RWPE2 (cell line): Measurements from ENCODE around the gene CAPRIN2.

ENCODE experiments used
- ATAC-seq: fragments of 200-7000 bp; cut with Tn5 transposase; 3 replicates; pipeline ENCODE4 v1.9.1; 2021; ENCODE audit warnings: low read depth
- DNase-seq: peaks from one replicate; pipeline ENCODE4 v3.0.0-alpha.2; 2020; ENCODE audit warnings: low spot score
- H3K27ac ChIP-seq: fragments of 450-650 bp; 2 replicates; pipeline ENCODE4 v1.5.1; 2017; ENCODE audit warnings: mild to moderate bottlenecking; ENCODE audit not compliant: poor library complexity, severe bottlenecking
- H3K27me3 ChIP-seq: fragments of 250-450 bp; sonication (Bioruptor Pico); 2 replicates; pipeline ENCODE4 v1.5.1; 2021; ENCODE audit warnings: mild to moderate bottlenecking, moderate library complexity; ENCODE audit not compliant: insufficient read depth, poor library complexity, severe bottlenecking
- H3K36me3 ChIP-seq: fragments of 250-450 bp; sonication (Bioruptor Pico); 2 replicates; pipeline ENCODE4 v1.5.1; 2020; ENCODE audit warnings: low read depth, mild to moderate bottlenecking, moderate library complexity
- H3K4me1 ChIP-seq: fragments of 250-450 bp; sonication (Bioruptor Pico); 2 replicates; pipeline ENCODE4 v1.5.1; 2021; ENCODE audit warnings: mild to moderate bottlenecking, moderate library complexity; ENCODE audit not compliant: insufficient read depth, poor library complexity, severe bottlenecking
- H3K4me3 ChIP-seq: fragments of 250-450 bp; sonication (Bioruptor Pico); 2 replicates; pipeline ENCODE4 v1.5.1; 2021; ENCODE audit warnings: mild to moderate bottlenecking, moderate library complexity; ENCODE audit not compliant: severe bottlenecking
- H3K9me3 ChIP-seq: fragments of 250-450 bp; sonication (Bioruptor Pico); 2 replicates; pipeline ENCODE4 v1.5.1; 2021; ENCODE audit warnings: mild to moderate bottlenecking, moderate library complexity; ENCODE audit not compliant: severe bottlenecking
- CTCF ChIP-seq: fragments of 450-650 bp; IDR thresholded peaks from one replicate; pipeline ENCODE4 v1.5.1; 2017; ENCODE audit warnings: mild to moderate bottlenecking, moderate library complexity; ENCODE audit not compliant: poor library complexity, severe bottlenecking

The CAPRIN2 gene

GRCh38 chr12:30754750-30755394 lies at the start of gene CAPRIN2:
Gene CAPRIN2 (minus strand): TSS chr12:30754951. CDS start chr12:30753520, 1,431 bp downstream.
- H3K4me1 ChIP-seq: no peaks in the 10 kb centered on the region
- peak within 1 kb of the TSS; percentile 57 for H3K27ac ChIP-seq
- H3K9me3 ChIP-seq: no peaks in the 10 kb centered on the region
- DNase-seq (peak; percentile 80), ATAC-seq (peak; percentile 90)
- peak within 1 kb of the TSS; percentile 91 for H3K4me3 ChIP-seq
- H3K36me3 ChIP-seq: peaks cover 7% of the 10 kb centered on the region
- H3K27me3 ChIP-seq: no peaks in the 10 kb centered on the region
- TF ChIP-seq CTCF: peak; percentile 52

GRCh38 chr12:30797689-30798088 lies 42.9 kb upstream of the CAPRIN2 start:
- Histone ChIP-seq H3K4me1 (peaks cover 20% of the 10 kb centered on the region), H3K9me3 (no peaks in the 10 kb centered on the region), H3K4me3 (no peak overlapping the region), H3K27me3 (no peaks in the 10 kb centered on the region), H3K27ac (peak overlapping the region; percentile 99), H3K36me3 (no peaks in the 10 kb centered on the region)
- DNase-seq: no peak
- no peak for TF ChIP-seq CTCF
- ATAC-seq: no peak

- Histone ChIP-seq H3K4me1 (peaks cover 27% of the 10 kb centered on the region), H3K9me3 (no peaks in the 10 kb centered on the region), H3K4me3 (peak overlapping the region; percentile 48), H3K27me3 (no peaks in the 10 kb centered on the region), H3K36me3 (no peaks in the 10 kb centered on the region), H3K27ac (peak overlapping the region; percentile 99)
- ATAC-seq (no peak), DNase-seq (no peak)
- TF ChIP-seq CTCF: no peak
Measured at GRCh38 chr12:30796891-30797371, 42.2 kb upstream of the CAPRIN2 start.

GRCh38 chr12:30796313-30796780 lies 41.6 kb upstream of the CAPRIN2 start:
- Histone ChIP-seq H3K27ac (peak overlapping the region; percentile 99), H3K36me3 (no peaks in the 10 kb centered on the region), H3K9me3 (no peaks in the 10 kb centered on the region), H3K27me3 (no peaks in the 10 kb centered on the region), H3K4me1 (peaks cover 31% of the 10 kb centered on the region), H3K4me3 (peak overlapping the region; percentile 48)
- peak; percentile 45 for ATAC-seq
- TF ChIP-seq CTCF: no peak
- DNase-seq: no peak
